T-helper 2 cell treated with Interferon-gamma antibody and Interleukin-4, amounts not matched to agents 5 μg/mL and 100 μg/mL, for 36 hours (primary cell): ENCODE measurements around the gene MYO7A.
A peak's percentile ranks its signal among the peaks of the same experiment; 100 is the strongest.

Source experiments
- DNase-seq: peaks from one replicate; pipeline ENCODE4 v3.0.0; 2021; ENCODE audit warnings: low spot score
- H3K27ac Mint-ChIP-seq: one replicate; pipeline ENCODE4 v1.8.0; 2021; ENCODE audit warnings: mild to moderate bottlenecking, mixed read lengths
- H3K27me3 Mint-ChIP-seq: one replicate; pipeline ENCODE4 v1.8.0; 2021; ENCODE audit warnings: low read depth, mixed read lengths
- H3K36me3 Mint-ChIP-seq: one replicate; pipeline ENCODE4 v1.8.0; 2021; ENCODE audit warnings: low read depth, mixed read lengths
- H3K4me1 Mint-ChIP-seq: one replicate; pipeline ENCODE4 v1.8.0; 2021; ENCODE audit warnings: low read depth, mixed read lengths
- H3K4me3 Mint-ChIP-seq: one replicate; pipeline ENCODE4 v1.8.0; 2022; ENCODE audit warnings: mild to moderate bottlenecking, moderate library complexity, mixed read lengths
- H3K9me3 Mint-ChIP-seq: one replicate; pipeline ENCODE4 v1.8.0; 2021; ENCODE audit warnings: mixed read lengths

Gene MYO7A

DNA sequence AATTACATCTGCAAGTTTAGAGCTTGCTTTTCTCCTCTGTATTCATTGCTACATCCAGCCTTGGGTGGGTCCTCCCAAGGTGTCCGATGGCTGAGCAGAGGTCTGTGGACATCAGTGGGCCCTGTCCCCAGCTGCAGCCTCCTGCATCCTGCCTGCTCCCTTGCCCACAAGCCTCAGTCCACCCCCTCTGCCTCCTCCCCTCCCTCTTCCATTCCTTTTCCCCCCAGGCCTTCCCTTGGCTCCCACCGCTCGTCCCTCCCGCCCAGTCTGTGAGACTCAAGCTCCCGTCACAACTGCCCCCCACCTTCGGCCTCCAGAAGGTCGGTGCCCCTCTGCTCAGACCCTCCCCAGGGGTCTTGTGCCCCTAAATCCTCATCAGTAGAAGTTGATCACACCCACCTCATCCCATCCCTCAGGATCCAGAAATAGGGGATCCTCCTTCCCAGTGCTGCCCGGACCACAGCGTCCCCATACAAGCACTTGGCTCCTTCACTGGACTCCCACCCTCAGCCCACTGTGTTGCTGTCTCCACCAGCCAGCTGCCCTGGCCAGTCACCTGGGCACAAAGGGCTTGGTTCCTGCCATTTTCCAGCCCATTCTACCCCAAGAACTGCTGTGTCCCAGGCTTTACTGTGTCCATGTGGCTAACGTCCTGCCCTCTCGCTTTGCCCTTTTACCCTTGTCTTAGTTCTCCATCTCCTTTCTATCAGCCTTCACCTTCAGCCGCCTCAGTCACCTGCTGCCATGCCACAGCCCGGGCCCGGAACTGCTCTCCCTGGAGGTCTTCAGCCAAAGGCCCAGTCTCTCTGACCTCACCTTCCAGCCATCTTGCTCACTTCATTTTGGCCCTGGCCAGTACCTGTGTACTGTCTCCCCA lies 27.6 kb upstream of the MYO7A start:
- H3K4me3 Mint-ChIP-seq, result no peak overlapping the region
- DNase-seq, result no peak
- H3K4me1 Mint-ChIP-seq, result no peaks in the 10 kb centered on the region
- H3K36me3 Mint-ChIP-seq, result no peaks in the 10 kb centered on the region
- no peaks in the 10 kb centered on the region for H3K27me3 Mint-ChIP-seq
- H3K9me3 Mint-ChIP-seq, result no peaks in the 10 kb centered on the region
- H3K27ac Mint-ChIP-seq, result no peak overlapping the region

GRCh38 chr11:77101043-77101537 lies 27.0 kb upstream of the MYO7A start:
- Mint-ChIP-seq H3K9me3 (no peaks in the 10 kb centered on the region), H3K27ac (no peak overlapping the region), H3K36me3 (no peaks in the 10 kb centered on the region), H3K27me3 (no peaks in the 10 kb centered on the region), H3K4me3 (no peak overlapping the region), H3K4me1 (no peaks in the 10 kb centered on the region)
- no peak for DNase-seq

DNA sequence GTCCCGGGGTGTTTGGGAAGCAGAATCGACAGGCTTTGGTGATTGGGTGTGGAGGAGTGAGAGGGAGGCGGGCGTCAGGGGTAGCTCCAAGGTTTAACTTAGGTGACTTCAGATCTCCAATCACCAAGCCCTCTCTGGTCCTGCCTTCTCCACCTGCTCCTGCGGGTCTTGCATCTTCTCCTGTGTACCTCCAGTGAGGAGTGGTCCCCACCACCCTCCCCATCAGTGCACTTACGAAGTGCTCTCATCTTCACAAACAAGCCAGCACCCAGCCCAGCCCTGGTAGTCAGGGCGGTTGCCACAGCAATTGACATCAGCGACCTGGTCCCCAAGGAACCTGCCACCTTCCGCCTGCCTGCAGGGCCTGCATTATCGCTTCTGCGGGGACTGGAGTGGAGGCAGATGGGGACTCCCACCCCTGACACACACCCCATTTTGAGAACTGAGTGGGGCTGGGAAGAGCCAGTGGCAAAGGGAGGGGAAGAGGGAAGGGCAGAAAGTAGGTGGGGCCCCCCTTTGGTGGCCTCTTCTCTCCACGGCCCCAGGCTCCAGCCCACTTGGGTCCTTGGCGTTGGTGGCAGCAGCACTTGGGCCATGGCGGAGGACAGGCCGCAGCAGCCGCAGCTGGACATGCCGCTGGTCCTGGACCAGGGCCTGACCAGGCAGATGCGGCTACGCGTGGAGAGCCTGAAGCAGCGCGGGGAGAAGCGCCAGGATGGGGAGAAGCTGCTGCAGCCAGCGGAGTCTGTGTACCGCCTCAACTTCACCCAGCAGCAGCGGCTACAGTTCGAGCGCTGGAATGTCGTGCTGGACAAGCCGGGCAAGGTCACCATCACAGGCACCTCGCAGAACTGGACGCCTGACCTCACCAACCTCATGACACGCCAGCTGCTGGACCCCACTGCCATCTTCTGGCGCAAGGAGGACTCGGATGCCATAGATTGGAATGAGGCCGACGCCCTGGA lies 25.5 kb upstream of the MYO7A start, which contains the start of gene OMP:
OMP (plus strand) TSS at position 595 of the 965 bp plus-strand sequence; CDS start at position 595, 0 bp downstream.
- Mint-ChIP-seq H3K9me3 (no peaks in the 10 kb centered on the region), H3K4me1 (no peaks in the 10 kb centered on the region), H3K27me3 (no peaks in the 10 kb centered on the region), H3K36me3 (no peaks in the 10 kb centered on the region), H3K27ac (peak within 1 kb of the TSS; percentile 20), H3K4me3 (no peak within 1 kb of the TSS)
- DNase-seq, result no peak

GRCh38 chr11:77103319-77103718 lies 24.7 kb upstream of the MYO7A start:
- no peak overlapping the region for H3K4me3 Mint-ChIP-seq
- DNase-seq, result no peak
- H3K4me1 Mint-ChIP-seq, result no peaks in the 10 kb centered on the region
- peaks cover 2% of the 10 kb centered on the region for H3K27me3 Mint-ChIP-seq
- no peaks in the 10 kb centered on the region for H3K36me3 Mint-ChIP-seq
- H3K27ac Mint-ChIP-seq, result no peak overlapping the region
- no peaks in the 10 kb centered on the region for H3K9me3 Mint-ChIP-seq

GRCh38 chr11:77104727-77105126 lies 23.3 kb upstream of the MYO7A start:
- H3K36me3 Mint-ChIP-seq, result no peaks in the 10 kb centered on the region
- no peak overlapping the region for H3K4me3 Mint-ChIP-seq
- no peaks in the 10 kb centered on the region for H3K9me3 Mint-ChIP-seq
- H3K4me1 Mint-ChIP-seq, result no peaks in the 10 kb centered on the region
- DNase-seq, result no peak
- H3K27ac Mint-ChIP-seq, result no peak overlapping the region
- H3K27me3 Mint-ChIP-seq, result peaks cover 2% of the 10 kb centered on the region

GRCh38 chr11:77106321-77106720 lies 21.7 kb upstream of the MYO7A start:
- H3K9me3 Mint-ChIP-seq, result no peaks in the 10 kb centered on the region
- H3K4me1 Mint-ChIP-seq, result no peaks in the 10 kb centered on the region
- no peak for DNase-seq
- H3K27ac Mint-ChIP-seq, result no peak overlapping the region
- H3K27me3 Mint-ChIP-seq, result peaks cover 2% of the 10 kb centered on the region
- H3K4me3 Mint-ChIP-seq, result no peak overlapping the region
- no peaks in the 10 kb centered on the region for H3K36me3 Mint-ChIP-seq

DNA sequence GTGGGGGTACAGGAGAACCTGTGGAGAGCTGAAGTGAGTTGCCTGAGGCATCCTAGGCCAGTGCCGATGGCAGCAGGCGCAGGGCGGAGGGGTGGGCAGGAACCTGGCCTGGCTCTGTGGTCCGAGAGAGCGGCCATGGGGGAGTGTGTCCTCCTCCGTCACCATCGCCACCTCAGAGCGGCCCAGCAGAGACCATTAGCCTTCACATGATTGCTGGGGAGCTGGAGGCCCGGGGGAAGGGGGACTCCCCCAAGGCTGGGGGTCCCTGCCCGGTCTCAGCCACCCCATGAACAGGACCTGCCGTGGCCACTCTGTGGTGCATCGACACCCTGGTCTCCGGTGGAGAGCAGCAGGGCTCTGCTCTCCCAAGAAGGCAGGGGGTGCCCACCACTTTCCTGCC lies 21.3 kb upstream of the MYO7A start:
- Mint-ChIP-seq H3K4me1 (no peaks in the 10 kb centered on the region), H3K36me3 (no peaks in the 10 kb centered on the region), H3K9me3 (no peaks in the 10 kb centered on the region), H3K4me3 (no peak overlapping the region), H3K27ac (no peak overlapping the region), H3K27me3 (peaks cover 2% of the 10 kb centered on the region)
- DNase-seq, result no peak

DNA sequence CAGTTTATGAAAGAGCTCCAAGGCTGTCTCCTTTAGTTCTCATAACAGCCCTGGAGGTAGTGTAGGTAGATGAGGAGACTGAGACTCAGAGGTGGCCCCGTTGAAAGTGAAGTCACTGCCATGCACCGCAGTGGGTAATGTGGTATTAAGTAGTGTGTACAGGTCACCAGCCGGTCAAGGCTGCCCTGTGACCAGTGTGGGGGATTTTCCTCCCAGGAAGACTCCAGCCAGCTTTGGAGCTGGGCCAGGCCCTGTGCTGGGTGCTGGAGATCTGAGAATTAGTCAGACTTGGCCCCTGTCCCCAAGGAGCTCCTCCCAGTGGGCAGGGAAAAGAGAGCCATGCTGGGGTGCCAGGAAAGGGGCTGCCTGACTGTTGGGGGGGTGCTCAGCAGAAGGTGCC lies 20.1 kb upstream of the MYO7A start:
- Mint-ChIP-seq H3K4me1 (no peaks in the 10 kb centered on the region), H3K27me3 (peaks cover 2% of the 10 kb centered on the region), H3K4me3 (no peak overlapping the region), H3K9me3 (no peaks in the 10 kb centered on the region), H3K36me3 (no peaks in the 10 kb centered on the region), H3K27ac (no peak overlapping the region)
- no peak for DNase-seq

- H3K36me3 Mint-ChIP-seq, result no peaks in the 10 kb centered on the region
- H3K4me1 Mint-ChIP-seq, result peaks cover 2% of the 10 kb centered on the region
- H3K27me3 Mint-ChIP-seq, result peaks cover 2% of the 10 kb centered on the region
- H3K9me3 Mint-ChIP-seq, result no peaks in the 10 kb centered on the region
- DNase-seq, result no peak
- no peak overlapping the region for H3K27ac Mint-ChIP-seq
- no peak overlapping the region for H3K4me3 Mint-ChIP-seq
These were observed 19.6 kb upstream of the MYO7A start for GRCh38 chr11:77108436-77108835.

DNA sequence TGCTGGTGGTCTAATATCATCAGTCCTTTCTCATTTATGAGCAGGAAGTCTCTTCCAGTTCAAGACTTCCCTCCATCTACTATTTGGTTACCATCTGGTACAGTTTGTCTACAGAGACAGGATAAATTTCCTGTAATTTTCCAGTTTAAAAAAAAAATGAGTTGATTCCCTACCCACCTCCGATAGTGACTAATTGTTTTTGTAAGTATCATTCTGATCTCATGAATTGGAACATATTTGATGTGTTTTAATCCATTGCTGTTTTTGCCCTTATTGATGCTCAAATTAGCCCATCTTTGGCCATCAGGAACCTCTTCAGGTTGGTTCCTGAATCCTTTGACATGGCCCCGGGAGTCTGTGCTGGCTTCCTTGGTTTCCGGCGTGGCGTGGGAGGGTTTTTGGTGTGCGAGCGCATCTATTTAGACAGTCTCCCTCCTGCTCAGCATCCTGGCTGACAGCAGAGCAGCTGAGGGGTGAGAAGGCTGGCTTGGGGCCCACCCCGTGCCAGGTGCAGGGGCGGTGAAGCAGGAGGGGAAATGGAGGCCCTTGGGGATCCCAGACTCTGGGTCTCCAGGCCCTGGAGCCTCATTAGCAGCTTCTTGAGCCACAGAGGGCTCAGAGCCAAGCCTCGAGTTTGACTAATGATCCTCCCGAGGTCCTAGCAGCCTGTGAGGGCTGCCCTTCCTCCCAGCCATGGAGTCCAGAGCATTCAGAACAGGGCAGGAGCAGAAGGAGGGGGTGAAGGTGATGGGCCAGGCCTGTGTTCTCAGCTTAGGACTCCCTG lies 18.6 kb upstream of the MYO7A start:
- Mint-ChIP-seq H3K4me3 (no peak overlapping the region), H3K27ac (peak overlapping the region; percentile 31), H3K9me3 (no peaks in the 10 kb centered on the region), H3K4me1 (peaks cover 2% of the 10 kb centered on the region), H3K36me3 (no peaks in the 10 kb centered on the region), H3K27me3 (peaks cover 2% of the 10 kb centered on the region)
- no peak for DNase-seq

DNA sequence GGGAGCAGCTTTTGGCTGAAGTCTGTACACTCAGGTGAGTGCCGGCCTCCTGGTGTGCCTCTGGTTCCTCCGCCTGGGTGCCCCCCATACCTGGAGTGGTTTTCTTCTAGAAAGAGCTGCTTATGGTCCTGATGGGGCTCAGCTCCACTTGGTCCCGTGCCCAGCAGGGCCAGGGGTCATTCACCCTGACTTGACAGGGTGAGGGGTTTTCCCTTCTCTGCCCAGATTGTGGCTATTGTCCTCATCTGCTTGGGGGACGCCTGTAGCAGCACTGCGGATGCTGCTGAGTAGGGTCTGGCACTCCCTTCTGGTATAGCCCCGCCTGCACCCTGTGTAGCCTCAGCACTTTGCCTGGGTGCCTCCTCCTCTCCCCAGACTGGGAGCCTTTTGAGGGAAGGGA lies 17.2 kb upstream of the MYO7A start:
- no peaks in the 10 kb centered on the region for H3K36me3 Mint-ChIP-seq
- H3K9me3 Mint-ChIP-seq, result no peaks in the 10 kb centered on the region
- H3K27me3 Mint-ChIP-seq, result peaks cover 2% of the 10 kb centered on the region
- H3K27ac Mint-ChIP-seq, result no peak overlapping the region
- peaks cover 2% of the 10 kb centered on the region for H3K4me1 Mint-ChIP-seq
- no peak for DNase-seq
- H3K4me3 Mint-ChIP-seq, result no peak overlapping the region

- Mint-ChIP-seq H3K4me1 (peaks cover 2% of the 10 kb centered on the region), H3K4me3 (no peak overlapping the region), H3K27ac (no peak overlapping the region), H3K9me3 (no peaks in the 10 kb centered on the region), H3K27me3 (peaks cover 2% of the 10 kb centered on the region), H3K36me3 (no peaks in the 10 kb centered on the region)
- no peak for DNase-seq
These were observed 16.8 kb upstream of the MYO7A start for GRCh38 chr11:77111277-77111676.

DNA sequence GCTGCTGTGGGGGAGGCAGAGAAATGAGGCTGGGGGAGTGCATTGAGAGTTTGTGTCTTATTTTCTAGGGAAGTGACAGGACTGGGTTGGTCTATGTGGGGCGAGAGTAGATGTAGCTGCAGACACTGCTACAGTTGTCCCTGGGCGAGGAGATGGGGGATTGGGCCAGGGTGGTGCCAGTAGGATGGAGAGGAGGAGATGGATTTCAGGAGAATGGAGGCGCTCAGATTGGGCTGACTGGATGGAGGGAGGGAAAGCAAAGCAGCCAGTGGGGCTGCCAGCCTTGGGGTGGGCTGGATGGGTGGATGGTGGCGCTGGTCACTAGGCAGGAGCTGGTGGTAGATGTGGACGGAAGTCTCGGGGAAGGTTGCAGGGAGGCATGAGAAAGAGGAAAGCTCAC lies 16.1 kb upstream of the MYO7A start:
- peaks cover 2% of the 10 kb centered on the region for H3K27me3 Mint-ChIP-seq
- no peak overlapping the region for H3K27ac Mint-ChIP-seq
- no peaks in the 10 kb centered on the region for H3K36me3 Mint-ChIP-seq
- no peaks in the 10 kb centered on the region for H3K9me3 Mint-ChIP-seq
- H3K4me3 Mint-ChIP-seq, result no peak overlapping the region
- DNase-seq, result no peak
- H3K4me1 Mint-ChIP-seq, result peaks cover 2% of the 10 kb centered on the region
